Adrenal gland (tissue), 5 donors: ENCODE results near the gene RAB9A.

Source experiments
- POLR2A ChIP-seq, 2 donors: fragments of 450-650 bp; IDR thresholded peaks; one replicate each; pipeline ENCODE4 v1.6.1; 2017; ENCODE audit warnings: antibody characterized with exemption in 2 of 2, mild to moderate bottlenecking in 2 of 2, moderate library complexity in 1 of 2
- TF ChIP-seq, protein P1 (sequence below), 6 experiments: fragments of 450-650 bp in 4 of 6; fragments of 200-600 bp in 2 of 6; sonication (generic) in 1 of 6; IDR thresholded peaks; 1 replicate in 5 of 6; 2 replicates in 1 of 6; pipeline versions ENCODE4 v1.5.1 to v1.8.0; 2016 to 2021; ENCODE audit warnings: antibody characterized with exemption in 6 of 6, mild to moderate bottlenecking in 2 of 6, moderate library complexity in 1 of 6
- donor health status: DM: no; HTN: no; CAD: no.

GRCh38 chrX:13742397-13743176 lies 53.7 kb downstream of the RAB9A start:
- TF ChIP-seq, protein P1, sequence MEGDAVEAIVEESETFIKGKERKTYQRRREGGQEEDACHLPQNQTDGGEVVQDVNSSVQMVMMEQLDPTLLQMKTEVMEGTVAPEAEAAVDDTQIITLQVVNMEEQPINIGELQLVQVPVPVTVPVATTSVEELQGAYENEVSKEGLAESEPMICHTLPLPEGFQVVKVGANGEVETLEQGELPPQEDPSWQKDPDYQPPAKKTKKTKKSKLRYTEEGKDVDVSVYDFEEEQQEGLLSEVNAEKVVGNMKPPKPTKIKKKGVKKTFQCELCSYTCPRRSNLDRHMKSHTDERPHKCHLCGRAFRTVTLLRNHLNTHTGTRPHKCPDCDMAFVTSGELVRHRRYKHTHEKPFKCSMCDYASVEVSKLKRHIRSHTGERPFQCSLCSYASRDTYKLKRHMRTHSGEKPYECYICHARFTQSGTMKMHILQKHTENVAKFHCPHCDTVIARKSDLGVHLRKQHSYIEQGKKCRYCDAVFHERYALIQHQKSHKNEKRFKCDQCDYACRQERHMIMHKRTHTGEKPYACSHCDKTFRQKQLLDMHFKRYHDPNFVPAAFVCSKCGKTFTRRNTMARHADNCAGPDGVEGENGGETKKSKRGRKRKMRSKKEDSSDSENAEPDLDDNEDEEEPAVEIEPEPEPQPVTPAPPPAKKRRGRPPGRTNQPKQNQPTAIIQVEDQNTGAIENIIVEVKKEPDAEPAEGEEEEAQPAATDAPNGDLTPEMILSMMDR (IDR thresholded peaks at IDR 0.05) = no peak
- no peak for TF ChIP-seq POLR2A (IDR thresholded peaks at IDR 0.05)
